SK-N-SH (cell line): ENCODE measurements around the gene NPFF. TPM values are rescaled to one million over a fixed set of nuclear protein-coding genes. Genes with fewer than 3 reads are reported as not detected.

Experiments used
- CTCF ChIA-PET: fragments of 300-600, 350-600 bp; formaldehyde crosslinking; extraction: SDS; loops from one replicate; lab custom pipeline; 2021; lab: Yijun Ruan, JAX
- POLR2A ChIA-PET: fragments of 350-600 bp; sonication (Branson Sonifier 250); formaldehyde crosslinking; extraction: SDS; loops from one replicate; lab custom pipeline; 2020; ENCODE audit warnings: antibody characterized with exemption, inconsistent platforms; lab: Yijun Ruan, JAX
- DNase-seq: peaks from one replicate; pipeline ENCODE4 v3.0.0; 2012
- H2AFZ ChIP-seq: fragments of 200-600 bp; sonication (generic); 2 replicates; pipeline ENCODE4 v1.8.1; 2016; ENCODE audit warnings: antibody characterized with exemption, mild to moderate bottlenecking, low read depth
- H3F3A ChIP-seq: fragments of 200-600 bp; sonication (generic); replicated peaks from 2 replicates; pipeline ENCODE3; 2016; ENCODE audit warnings: antibody characterized with exemption, mild to moderate bottlenecking; ENCODE audit not compliant: insufficient read depth
- H3K27ac ChIP-seq, 2 experiments: fragments of 200-500 bp in 1 of 2; fragments of 200-600 bp in 1 of 2; sonication (Bioruptor generic) in 1 of 2; sonication (generic), shearing (Covaris generic) in 1 of 2; 2 replicates each; pipeline versions ENCODE4 v1.5.1 to v1.6.1; 2014 to 2016; ENCODE audit warnings: low read depth in 2 of 2, inconsistent platforms in 1 of 2, low read length in 1 of 2, mild to moderate bottlenecking in 1 of 2, mixed read lengths in 1 of 2
- H3K27me3 ChIP-seq: fragments of 200-600 bp; sonication (generic), shearing (Covaris generic); 2 replicates; pipeline ENCODE4 v1.6.1; 2016; ENCODE audit warnings: mixed run types; ENCODE audit not compliant: insufficient read depth
- H3K36me3 ChIP-seq, 2 experiments: fragments of 200-500 bp in 1 of 2; fragments of 200-600 bp in 1 of 2; sonication (Bioruptor generic) in 1 of 2; sonication (generic) in 1 of 2; replicated peaks in 1 of 2; 2 replicates each; pipeline versions ENCODE3 to v1.5.1; 2014 to 2016; ENCODE audit warnings: low read length in 1 of 2, mild to moderate bottlenecking in 1 of 2; ENCODE audit not compliant: insufficient read depth in 2 of 2, control insufficient read depth in 1 of 2
- H3K4me1 ChIP-seq, 2 experiments: fragments of 200-500 bp in 1 of 2; fragments of 200-600 bp in 1 of 2; sonication (Bioruptor generic) in 1 of 2; sonication (generic), shearing (Covaris generic) in 1 of 2; 2 replicates each; pipeline versions ENCODE4 v1.5.1 to v1.6.1; 2014 to 2016; ENCODE audit warnings: low read depth in 1 of 2, low read length in 1 of 2, mixed run types in 1 of 2; ENCODE audit not compliant: insufficient read depth in 2 of 2, control insufficient read depth in 1 of 2
- H3K4me2 ChIP-seq: fragments of 200-600 bp; sonication (generic), shearing (Covaris generic); 2 replicates; pipeline ENCODE4 v1.6.1; 2017; ENCODE audit warnings: mixed run types
- H3K4me3 ChIP-seq, 2 experiments: fragments of 200-500 bp in 1 of 2; fragments of 200-600 bp in 1 of 2; sonication (Bioruptor generic) in 1 of 2; sonication (generic), shearing (Covaris generic) in 1 of 2; 2 replicates each; pipeline versions ENCODE4 v1.5.1 to v1.8.1; 2014 to 2016; ENCODE audit warnings: low read depth in 2 of 2, inconsistent platforms in 1 of 2, low read length in 1 of 2, mild to moderate bottlenecking in 1 of 2, mixed read lengths in 1 of 2, moderate library complexity in 1 of 2
- H3K79me2 ChIP-seq: fragments of 200-600 bp; sonication (generic); 2 replicates; pipeline ENCODE4 v1.8.1; 2017; ENCODE audit warnings: mild to moderate bottlenecking; ENCODE audit not compliant: insufficient read depth
- H3K9ac ChIP-seq: fragments of 200-600 bp; sonication (generic); 2 replicates; pipeline ENCODE4 v1.6.1; 2017; ENCODE audit warnings: mixed run types
- H3K9me2 ChIP-seq: fragments of 200-600 bp; sonication (generic); 2 replicates; pipeline ENCODE4 v1.6.1; 2017; ENCODE audit warnings: mixed run types
- H3K9me3 ChIP-seq: fragments of 200-600 bp; sonication (generic); 2 replicates; pipeline ENCODE4 v1.6.1; 2017; ENCODE audit warnings: mixed run types, mild to moderate bottlenecking, moderate library complexity
- H4K20me1 ChIP-seq: fragments of 200-600 bp; sonication (generic); 2 replicates; pipeline ENCODE4 v1.6.1; 2017; ENCODE audit warnings: mild to moderate bottlenecking, mixed run types; ENCODE audit not compliant: insufficient read depth
- CHD2 ChIP-seq: fragments of 150-350 bp; IDR thresholded peaks from 2 replicates; pipeline ENCODE4 v1.6.1; 2018; ENCODE audit warnings: low read length; ENCODE audit not compliant: partially characterized antibody
- ELF1 ChIP-seq: IDR thresholded peaks from 2 replicates; pipeline ENCODE4 v1.4.0; 2012
- EZH2phosphoT487 ChIP-seq: fragments of 200-600 bp; sonication (generic); IDR thresholded peaks from 2 replicates; pipeline ENCODE4 v1.6.1; 2017; ENCODE audit warnings: low read depth, mixed run types, mild to moderate bottlenecking, antibody characterized with exemption, moderate library complexity, borderline replicate concordance
- FOXM1 ChIP-seq: IDR thresholded peaks from 2 replicates; pipeline ENCODE4 v1.4.0; 2012; ENCODE audit warnings: low read depth, mild to moderate bottlenecking
- MXI1 ChIP-seq: IDR thresholded peaks from 2 replicates; pipeline ENCODE4 v1.6.1; 2012; ENCODE audit warnings: mild to moderate bottlenecking, low read depth, low read length, improper control_type of control experiment
- NFIC ChIP-seq: IDR thresholded peaks from 2 replicates; pipeline ENCODE4 v1.4.0; 2012; ENCODE audit warnings: borderline replicate concordance
- NRF1 ChIP-seq: IDR thresholded peaks from 2 replicates; pipeline ENCODE4 v1.6.1; 2012; ENCODE audit warnings: low read depth, mild to moderate bottlenecking, low read length
- PBX3 ChIP-seq: IDR thresholded peaks from 2 replicates; pipeline ENCODE4; 2012
- POLR2AphosphoS5 ChIP-seq: IDR thresholded peaks from 2 replicates; pipeline ENCODE4 v1.6.1; 2012; ENCODE audit warnings: low read depth, low read length
- RAD21 ChIP-seq: IDR thresholded peaks from 2 replicates; pipeline ENCODE4 v1.6.1; 2012; ENCODE audit warnings: mild to moderate bottlenecking, low read length
- REST ChIP-seq: IDR thresholded peaks from 2 replicates; pipeline ENCODE4 v1.6.1; 2012; ENCODE audit warnings: mild to moderate bottlenecking, low read depth, low read length, moderate library complexity
- RXRA ChIP-seq: IDR thresholded peaks from 2 replicates; pipeline ENCODE4 v1.4.0; 2012; ENCODE audit warnings: low read depth, mild to moderate bottlenecking, borderline replicate concordance
- SMC3 ChIP-seq: IDR thresholded peaks from 2 replicates; pipeline ENCODE4 v1.6.1; 2012; ENCODE audit warnings: low read depth, low read length, improper control_type of control experiment
- TCF12 ChIP-seq: IDR thresholded peaks from 2 replicates; pipeline ENCODE4 v1.4.0; 2012
- WGBS: methylation state at CpG from one replicate; pipeline ENCODE4 v1.1.6; 2017; ENCODE audit warnings: low lambda C conversion rate; 5-methylcytosine and 5-hydroxymethylcytosine counted together
- polyA plus RNA-seq, 3 experiments: library from polyadenylated mRNA; depleted of rRNA; stranded (reverse); fragments of >200 nt; gene quantifications; 2 replicates each; pipeline ENCODE4 v1.2.3, GENCODE V29; 2012
- small RNA-seq, 7 experiments: library from RNA; depleted of rRNA; stranded (forward); fragments of <200 nt; gene quantifications; one replicate each; pipeline ENCODE3, GENCODE V24; 2012

NPFF gene
- polyA plus RNA-seq, 1 of the 3 experiments (the other 2 are of a cell fraction), result 0.13 TPM

GRCh38 chr12:53461059-53461458, 46.2 kb downstream of the NPFF start:
- peak overlapping the region in 1 of 2 experiments; percentile 8; a peak in 1 of 4 replicates for H3K27ac ChIP-seq
- no peak for DNase-seq
- peaks cover 4 to 7% of the 10 kb centered on the region in 2 experiments; a peak in 2 of 4 replicates for H3K4me1 ChIP-seq
- no peaks in the 10 kb centered on the region for H3K9me2 ChIP-seq
- ChIA-PET CTCF (interaction anchor here (1.1 to 1.7 kb wide), 5 partner anchors 8 to 116 kb away, joined by 3 to 9 read pairs (median 4); no protein-coding TSS in a partner anchor), POLR2A (interaction anchor here (0.7 to 1.7 kb wide), 3 partner anchors 12 to 21 kb away, joined by 3 to 4 read pairs (median 3); no protein-coding TSS in a partner anchor)
- no peak overlapping the region for H3K4me3 ChIP-seq
- H3K9ac ChIP-seq, result no peak overlapping the region
- peaks cover 47% of the 10 kb centered on the region for H3F3A ChIP-seq
- H3K79me2 ChIP-seq, result peaks cover 98% of the 10 kb centered on the region
- H3K4me2 ChIP-seq, result no peak overlapping the region
- no peak overlapping the region for H2AFZ ChIP-seq
- peaks cover 92 to 96% of the 10 kb centered on the region in 2 experiments for H3K36me3 ChIP-seq
- 51% methylated on average over 2 of the region's 3 CpGs for WGBS
- peaks cover 97% of the 10 kb centered on the region for H4K20me1 ChIP-seq
- H3K9me3 ChIP-seq, result no peaks in the 10 kb centered on the region
- H3K27me3 ChIP-seq, result no peaks in the 10 kb centered on the region
- peak; percentile 11; the same call in 1 of the 2 replicates for TF ChIP-seq POLR2AphosphoS5
- no peak for TF ChIP-seq MXI1

GRCh38 chr12:53459097-53459496, 48.2 kb downstream of the NPFF start:
- H3K4me2 ChIP-seq, result no peak overlapping the region; the same call in 1 of the 2 replicates
- H3K27me3 ChIP-seq, result no peaks in the 10 kb centered on the region

More at GRCh38 chr12:53459097-53459496, 48.2 kb downstream of the NPFF start:
- no peak overlapping the region for H3K4me3 ChIP-seq
- POLR2A ChIA-PET, result interaction anchor here (1.4 to 2.5 kb wide), 3 partner anchors 14 to 42 kb away, joined by 5 to 7 read pairs (median 6); partner anchors contain the start of gene TARBP2
- H3K36me3 ChIP-seq, result peaks cover 92 to 99% of the 10 kb centered on the region in 2 experiments
- no peak overlapping the region for H2AFZ ChIP-seq
- H4K20me1 ChIP-seq, result peaks cover 99% of the 10 kb centered on the region
- peaks cover 14 to 15% of the 10 kb centered on the region in 2 experiments for H3K4me1 ChIP-seq
- H3K27ac ChIP-seq, result no peak overlapping the region
- no peak overlapping the region for H3K9ac ChIP-seq
- no peaks in the 10 kb centered on the region for H3K9me2 ChIP-seq
- H3F3A ChIP-seq, result peaks cover 45% of the 10 kb centered on the region
- H3K79me2 ChIP-seq, result peaks cover 99% of the 10 kb centered on the region
- no peaks in the 10 kb centered on the region for H3K9me3 ChIP-seq
- TF ChIP-seq ELF1 (no peak), NFIC (no peak), REST (no peak), NRF1 (no peak), RAD21 (no peak), FOXM1 (no peak), TCF12 (no peak), CHD2 (no peak), POLR2AphosphoS5 (no peak), SMC3 (no peak), RXRA (no peak), PBX3 (no peak), EZH2phosphoT487 (no peak)
- DNase-seq, result no peak
- WGBS, result 94% methylated on average over 4 of the region's 4 CpGs
- CTCF ChIA-PET, result interaction anchor here (0.5 to 1.2 kb wide), 5 partner anchors 16 to 288 kb away, joined by 3 read pairs; no protein-coding TSS in a partner anchor

Small RNAs within 50 kb of the gene (small RNA-seq; reads per million reads assigned to genes)
- gene AC023509.3, result 0 reads per million in 7 experiments

Other genes with a start within 250 kb of the NPFF start
- gene ESPL1, start 239.2 kb downstream of the NPFF start, polyA plus RNA-seq (2012; rRNA removed), result 6.9 and 8.6 TPM in 2 replicates
- gene PFDN5, start 211.9 kb downstream of the NPFF start, polyA plus RNA-seq (2012; rRNA removed), result 1,198 and 1,880 TPM in 2 replicates
- gene MYG1, start 207.8 kb downstream of the NPFF start, polyA plus RNA-seq (2012; rRNA removed), result 93.5 and 101 TPM in 2 replicates
- gene AAAS, start 185.9 kb downstream of the NPFF start, polyA plus RNA-seq (2012; rRNA removed), result 64.9 and 70.6 TPM in 2 replicates
- not detected in 2 replicates for gene SP7, start 171.1 kb downstream of the NPFF start, polyA plus RNA-seq (2012; rRNA removed)
- 12.9 and 18.8 TPM in 2 replicates for gene SP1, start 127.3 kb downstream of the NPFF start, polyA plus RNA-seq (2012; rRNA removed)
- 0.03 and 0.06 TPM in 2 replicates for gene AMHR2, start 83.6 kb downstream of the NPFF start, polyA plus RNA-seq (2012; rRNA removed)
- 58.5 and 59.3 TPM in 2 replicates for gene PRR13, start 65.8 kb downstream of the NPFF start, polyA plus RNA-seq (2012; rRNA removed)
- gene PCBP2, start 55.4 kb downstream of the NPFF start, polyA plus RNA-seq (2012; rRNA removed), result 336 and 368 TPM in 2 replicates
- gene MAP3K12, start 8.0 kb downstream of the NPFF start, polyA plus RNA-seq (2012; rRNA removed), result 57.6 and 80.9 TPM in 2 replicates
- 57.8 and 69.8 TPM in 2 replicates for gene TARBP2, start 6.2 kb downstream of the NPFF start, polyA plus RNA-seq (2012; rRNA removed)
- gene ATF7, start 118.9 kb upstream of the NPFF start, polyA plus RNA-seq (2012; rRNA removed), result 12.8 and 17.3 TPM in 2 replicates
- 309 and 319 TPM in 2 replicates for gene ATP5MC2, start 168.6 kb upstream of the NPFF start, polyA plus RNA-seq (2012; rRNA removed)
- gene CALCOCO1, start 220.0 kb upstream of the NPFF start, polyA plus RNA-seq (2012; rRNA removed), result 72.1 and 130 TPM in 2 replicates
- gene CISTR, start 244.5 kb upstream of the NPFF start, polyA plus RNA-seq (2012; rRNA removed), result not detected in 2 replicates